ENCODE measurements around the gene IDH3B. TPM values are rescaled to one million over a fixed set of nuclear protein-coding genes. Genes with fewer than 3 reads are reported as not detected.

Gene IDH3B
- total and polyA plus RNA-seq, 2 of the 13 experiments (the other 11 are each of a cell fraction or from before 2014, with no cell fraction given) = 215 to 254 TPM

DNA sequence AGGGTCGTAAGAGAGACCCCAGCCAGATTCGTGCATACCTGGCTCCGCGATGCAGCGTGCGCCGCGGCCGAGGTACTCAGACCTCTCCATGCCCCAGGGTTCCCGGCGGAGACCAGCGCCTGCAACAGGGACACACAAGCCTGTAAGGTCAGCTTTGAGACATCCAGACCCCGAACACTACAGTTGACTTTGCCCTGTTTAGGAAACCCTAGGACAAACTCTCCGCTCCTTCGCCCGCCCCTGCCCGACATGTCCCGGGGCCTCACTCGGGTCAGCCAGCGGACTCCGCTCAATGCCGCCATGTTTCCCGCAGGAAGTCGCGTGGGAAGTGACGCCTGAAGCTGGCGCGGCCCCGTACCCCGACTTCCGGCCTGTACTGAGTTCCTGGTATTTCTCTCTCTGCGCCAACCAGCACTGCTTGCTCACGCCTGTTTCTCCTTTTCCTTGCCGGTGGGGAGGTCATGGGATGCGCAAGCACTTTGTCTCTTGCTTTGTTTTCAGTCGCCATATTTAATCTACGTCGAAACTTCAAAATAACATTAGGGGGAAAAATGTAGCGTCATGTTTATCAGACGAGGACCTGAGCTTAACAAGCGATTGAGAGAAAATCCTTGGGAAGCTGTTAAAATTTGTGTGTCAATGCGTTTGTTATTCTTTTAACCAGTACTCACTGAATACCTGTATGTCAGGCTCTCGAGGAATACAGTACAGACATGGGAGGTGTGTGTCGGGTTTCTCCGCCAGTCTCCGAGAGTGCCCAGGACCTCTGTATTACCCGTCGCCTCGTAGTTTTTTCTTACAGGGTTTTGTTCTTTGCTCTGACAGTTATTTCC lies at the start of gene IDH3B (continued):
- peak; percentile 79; the same call in 1 of the 2 replicates for TF ChIP-seq ZNF225 (CRISPR knock-in tag; IDR thresholded peaks at IDR 0.05)
- TF ChIP-seq, protein P1, sequence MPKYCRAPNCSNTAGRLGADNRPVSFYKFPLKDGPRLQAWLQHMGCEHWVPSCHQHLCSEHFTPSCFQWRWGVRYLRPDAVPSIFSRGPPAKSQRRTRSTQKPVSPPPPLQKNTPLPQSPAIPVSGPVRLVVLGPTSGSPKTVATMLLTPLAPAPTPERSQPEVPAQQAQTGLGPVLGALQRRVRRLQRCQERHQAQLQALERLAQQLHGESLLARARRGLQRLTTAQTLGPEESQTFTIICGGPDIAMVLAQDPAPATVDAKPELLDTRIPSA (CRISPR knock-in tag; IDR thresholded peaks at IDR 0.05; ENCODE audit: borderline replicate concordance) = no peak; the same call in 1 of the 2 replicates
- peak; percentile 79; the same call in 1 of the 2 replicates for TF ChIP-seq GZF1 (CRISPR knock-in tag; IDR thresholded peaks at IDR 0.05)
- TF ChIP-seq, protein P2, sequence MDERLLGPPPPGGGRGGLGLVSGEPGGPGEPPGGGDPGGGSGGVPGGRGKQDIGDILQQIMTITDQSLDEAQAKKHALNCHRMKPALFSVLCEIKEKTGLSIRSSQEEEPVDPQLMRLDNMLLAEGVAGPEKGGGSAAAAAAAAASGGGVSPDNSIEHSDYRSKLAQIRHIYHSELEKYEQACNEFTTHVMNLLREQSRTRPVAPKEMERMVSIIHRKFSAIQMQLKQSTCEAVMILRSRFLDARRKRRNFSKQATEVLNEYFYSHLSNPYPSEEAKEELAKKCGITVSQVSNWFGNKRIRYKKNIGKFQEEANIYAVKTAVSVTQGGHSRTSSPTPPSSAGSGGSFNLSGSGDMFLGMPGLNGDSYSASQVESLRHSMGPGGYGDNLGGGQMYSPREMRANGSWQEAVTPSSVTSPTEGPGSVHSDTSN (CRISPR knock-in tag; IDR thresholded peaks at IDR 0.05) = 0 out of 2 replicates have a peak, but pooled peaks have one; percentile 29
- peak; percentile 84; the same call in 1 of the 2 replicates for TF ChIP-seq ZNF83 (CRISPR knock-in tag; IDR thresholded peaks at IDR 0.05; ENCODE audit: borderline replicate concordance)
- TF ChIP-seq, protein P3, sequence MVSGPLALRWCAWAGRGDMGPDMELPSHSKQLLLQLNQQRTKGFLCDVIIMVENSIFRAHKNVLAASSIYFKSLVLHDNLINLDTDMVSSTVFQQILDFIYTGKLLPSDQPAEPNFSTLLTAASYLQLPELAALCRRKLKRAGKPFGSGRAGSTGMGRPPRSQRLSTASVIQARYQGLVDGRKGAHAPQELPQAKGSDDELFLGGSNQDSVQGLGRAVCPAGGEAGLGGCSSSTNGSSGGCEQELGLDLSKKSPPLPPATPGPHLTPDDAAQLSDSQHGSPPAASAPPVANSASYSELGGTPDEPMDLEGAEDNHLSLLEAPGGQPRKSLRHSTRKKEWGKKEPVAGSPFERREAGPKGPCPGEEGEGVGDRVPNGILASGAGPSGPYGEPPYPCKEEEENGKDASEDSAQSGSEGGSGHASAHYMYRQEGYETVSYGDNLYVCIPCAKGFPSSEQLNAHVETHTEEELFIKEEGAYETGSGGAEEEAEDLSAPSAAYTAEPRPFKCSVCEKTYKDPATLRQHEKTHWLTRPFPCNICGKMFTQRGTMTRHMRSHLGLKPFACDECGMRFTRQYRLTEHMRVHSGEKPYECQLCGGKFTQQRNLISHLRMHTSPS (CRISPR knock-in tag; IDR thresholded peaks at IDR 0.05; ENCODE audit: low read depth) = 0 out of 2 replicates have a peak, but pooled peaks have one; percentile 18
- TF ChIP-seq CHCHD3 (CRISPR knock-in tag; IDR thresholded peaks at IDR 0.05) = no peak
- peak; percentile 94 for TF ChIP-seq RBFOX2 (IDR thresholded peaks at IDR 0.05; ENCODE audit: low read depth, low read length)
- TF ChIP-seq IRX3 (CRISPR knock-in tag; IDR thresholded peaks at IDR 0.05; ENCODE audit: borderline replicate concordance, low read depth) = peak; percentile 81; the same call in 1 of the 2 replicates
- peak; percentile 28; the same call in 1 of the 2 replicates for TF ChIP-seq SIX1 (CRISPR knock-in tag; IDR thresholded peaks at IDR 0.05; ENCODE audit: borderline replicate concordance)
- TF ChIP-seq, protein P4, sequence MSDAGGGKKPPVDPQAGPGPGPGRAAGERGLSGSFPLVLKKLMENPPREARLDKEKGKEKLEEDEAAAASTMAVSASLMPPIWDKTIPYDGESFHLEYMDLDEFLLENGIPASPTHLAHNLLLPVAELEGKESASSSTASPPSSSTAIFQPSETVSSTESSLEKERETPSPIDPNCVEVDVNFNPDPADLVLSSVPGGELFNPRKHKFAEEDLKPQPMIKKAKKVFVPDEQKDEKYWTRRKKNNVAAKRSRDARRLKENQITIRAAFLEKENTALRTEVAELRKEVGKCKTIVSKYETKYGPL (CRISPR knock-in tag; IDR thresholded peaks at IDR 0.05) = no peak
- TF ChIP-seq, protein P5, sequence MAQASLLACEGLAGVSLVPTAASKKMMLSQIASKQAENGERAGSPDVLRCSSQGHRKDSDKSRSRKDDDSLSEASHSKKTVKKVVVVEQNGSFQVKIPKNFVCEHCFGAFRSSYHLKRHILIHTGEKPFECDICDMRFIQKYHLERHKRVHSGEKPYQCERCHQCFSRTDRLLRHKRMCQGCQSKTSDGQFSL (CRISPR knock-in tag; IDR thresholded peaks at IDR 0.05) = peak; percentile 67; the same call in 1 of the 2 replicates
- TF ChIP-seq MBNL3 (CRISPR knock-in tag; conservative IDR thresholded peaks at IDR 0.05) = no peak
- no peak for TF ChIP-seq ZNF260 (CRISPR knock-in tag; IDR thresholded peaks at IDR 0.05; ENCODE audit: borderline replicate concordance, low read depth)
- TF ChIP-seq, protein P6, sequence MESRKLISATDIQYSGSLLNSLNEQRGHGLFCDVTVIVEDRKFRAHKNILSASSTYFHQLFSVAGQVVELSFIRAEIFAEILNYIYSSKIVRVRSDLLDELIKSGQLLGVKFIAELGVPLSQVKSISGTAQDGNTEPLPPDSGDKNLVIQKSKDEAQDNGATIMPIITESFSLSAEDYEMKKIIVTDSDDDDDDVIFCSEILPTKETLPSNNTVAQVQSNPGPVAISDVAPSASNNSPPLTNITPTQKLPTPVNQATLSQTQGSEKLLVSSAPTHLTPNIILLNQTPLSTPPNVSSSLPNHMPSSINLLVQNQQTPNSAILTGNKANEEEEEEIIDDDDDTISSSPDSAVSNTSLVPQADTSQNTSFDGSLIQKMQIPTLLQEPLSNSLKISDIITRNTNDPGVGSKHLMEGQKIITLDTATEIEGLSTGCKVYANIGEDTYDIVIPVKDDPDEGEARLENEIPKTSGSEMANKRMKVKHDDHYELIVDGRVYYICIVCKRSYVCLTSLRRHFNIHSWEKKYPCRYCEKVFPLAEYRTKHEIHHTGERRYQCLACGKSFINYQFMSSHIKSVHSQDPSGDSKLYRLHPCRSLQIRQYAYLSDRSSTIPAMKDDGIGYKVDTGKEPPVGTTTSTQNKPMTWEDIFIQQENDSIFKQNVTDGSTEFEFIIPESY (CRISPR knock-in tag; IDR thresholded peaks at IDR 0.05) = 0 out of 2 replicates have a peak, but pooled peaks have one; percentile 49
- TF ChIP-seq, protein P7, sequence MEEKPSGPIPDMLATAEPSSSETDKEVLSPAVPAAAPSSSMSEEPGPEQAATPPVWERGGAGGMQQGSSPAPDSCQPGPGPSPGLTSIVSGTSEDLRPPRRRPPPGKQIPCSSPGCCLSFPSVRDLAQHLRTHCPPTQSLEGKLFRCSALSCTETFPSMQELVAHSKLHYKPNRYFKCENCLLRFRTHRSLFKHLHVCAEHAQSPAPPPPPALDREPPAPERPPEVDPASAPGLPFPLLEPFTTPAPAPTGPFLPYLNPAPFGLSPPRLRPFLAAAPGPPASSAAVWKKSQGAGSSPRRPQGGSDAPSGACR (CRISPR knock-in tag; IDR thresholded peaks at IDR 0.05) = peak; percentile 23; the same call in 1 of the 2 replicates
- TF ChIP-seq, protein P8, sequence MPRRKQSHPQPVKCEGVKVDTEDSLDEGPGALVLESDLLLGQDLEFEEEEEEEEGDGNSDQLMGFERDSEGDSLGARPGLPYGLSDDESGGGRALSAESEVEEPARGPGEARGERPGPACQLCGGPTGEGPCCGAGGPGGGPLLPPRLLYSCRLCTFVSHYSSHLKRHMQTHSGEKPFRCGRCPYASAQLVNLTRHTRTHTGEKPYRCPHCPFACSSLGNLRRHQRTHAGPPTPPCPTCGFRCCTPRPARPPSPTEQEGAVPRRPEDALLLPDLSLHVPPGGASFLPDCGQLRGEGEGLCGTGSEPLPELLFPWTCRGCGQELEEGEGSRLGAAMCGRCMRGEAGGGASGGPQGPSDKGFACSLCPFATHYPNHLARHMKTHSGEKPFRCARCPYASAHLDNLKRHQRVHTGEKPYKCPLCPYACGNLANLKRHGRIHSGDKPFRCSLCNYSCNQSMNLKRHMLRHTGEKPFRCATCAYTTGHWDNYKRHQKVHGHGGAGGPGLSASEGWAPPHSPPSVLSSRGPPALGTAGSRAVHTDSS (CRISPR knock-in tag; conservative IDR thresholded peaks at IDR 0.05) = 0 out of 2 replicates have a peak, but pooled peaks have one; percentile 35
- TF ChIP-seq SRF (IDR thresholded peaks at IDR 0.05; ENCODE audit: low read depth, low read length) = peak; percentile 89

Measured in HepG2 (cell line).